Measurements from ENCODE around the gene FKRP.
A peak's percentile ranks its signal among the peaks of the same experiment; 100 is the strongest.
"Not testable (repeated sequence)": the region's sequence is repeated elsewhere in the genome, so short reads cannot be mapped to it uniquely, and the experiment has no call there.

FKRP gene

DNA sequence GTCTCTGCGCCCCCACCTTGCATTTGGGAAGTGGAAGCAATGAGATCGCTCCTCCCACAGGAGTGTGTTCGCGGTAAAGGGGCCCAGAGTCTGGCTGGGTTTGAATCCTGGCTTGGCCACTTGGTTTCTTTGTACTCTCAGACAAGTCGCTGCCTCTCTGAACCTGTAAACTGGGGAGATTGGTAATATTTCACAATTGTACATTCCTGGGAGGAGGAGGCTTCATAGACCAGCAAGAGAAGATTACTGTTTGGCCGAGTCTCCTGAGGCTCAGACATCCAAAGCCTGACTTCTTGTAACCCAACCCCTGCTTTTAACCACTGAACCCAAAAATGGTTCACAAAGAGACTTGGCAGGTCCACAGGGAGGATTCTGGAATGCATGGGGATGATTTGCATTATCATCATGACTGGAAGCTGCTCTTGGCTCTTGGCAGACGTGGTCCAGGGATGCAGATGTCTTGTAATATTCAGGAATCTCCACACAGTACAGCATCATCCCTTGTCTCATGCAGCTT, 14.0 kb downstream of the FKRP start:
- no peak for DNase-seq

DNA sequence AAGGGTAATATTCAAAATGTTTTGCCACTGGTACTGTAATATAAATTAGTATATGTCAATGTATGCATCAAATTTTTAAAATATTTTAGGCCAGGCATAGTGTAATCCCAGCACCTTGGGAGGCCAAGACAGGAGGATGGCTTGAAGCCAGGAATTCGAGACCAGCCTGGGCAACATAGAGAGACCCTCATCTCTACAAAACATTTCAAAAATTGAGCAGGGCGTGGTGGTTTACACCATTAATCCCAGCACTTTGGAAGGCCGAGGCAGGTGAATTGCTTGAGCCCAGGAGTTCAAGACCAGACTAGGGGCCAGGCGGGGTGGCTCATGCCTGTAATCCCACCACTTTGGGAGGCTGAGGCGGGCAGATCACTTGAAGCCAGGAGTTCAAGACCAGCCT, 14.5 kb downstream of the FKRP start:
- DNase-seq, result no peak

DNA sequence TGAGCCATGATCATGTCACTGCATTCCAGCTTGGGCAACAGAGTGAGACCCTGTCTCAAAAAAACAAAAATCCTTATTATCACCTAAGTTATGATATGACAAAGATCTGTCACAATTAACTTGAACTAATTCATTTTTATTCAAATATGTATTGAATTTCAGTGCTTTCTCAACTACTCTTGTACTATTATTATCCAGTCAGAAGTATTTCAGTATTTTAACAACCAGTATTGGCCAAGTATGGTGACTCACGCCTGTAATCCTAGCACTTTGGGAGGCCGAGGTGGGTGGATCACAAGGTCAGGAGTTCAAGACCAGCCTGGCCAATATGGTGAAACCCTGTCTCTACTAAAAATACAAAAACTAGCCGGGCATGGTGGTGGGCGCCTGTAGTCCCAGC, 15.0 kb downstream of the FKRP start:
- not testable (repeated sequence) for DNase-seq

DNA sequence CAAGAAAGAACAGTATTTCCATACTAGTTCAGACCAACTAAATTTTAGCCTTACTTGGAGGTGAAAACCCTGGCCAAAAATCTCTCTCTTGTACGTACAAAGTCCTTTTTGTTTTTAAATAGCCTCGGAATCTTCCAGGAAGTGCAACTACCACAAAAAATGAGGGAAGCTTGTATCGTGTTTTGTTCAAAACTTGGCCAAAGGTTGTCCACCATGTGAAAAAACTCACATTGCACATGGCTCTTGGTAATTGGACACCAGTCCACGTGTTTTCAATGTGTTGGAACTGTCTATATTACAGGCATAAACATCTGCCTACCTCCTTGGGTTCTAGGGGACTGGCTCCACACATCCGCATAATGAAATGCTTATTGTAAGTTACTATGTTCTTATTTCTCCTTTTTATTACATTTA, 15.6 kb downstream of the FKRP start:
- DNase-seq, result no peak

DNA sequence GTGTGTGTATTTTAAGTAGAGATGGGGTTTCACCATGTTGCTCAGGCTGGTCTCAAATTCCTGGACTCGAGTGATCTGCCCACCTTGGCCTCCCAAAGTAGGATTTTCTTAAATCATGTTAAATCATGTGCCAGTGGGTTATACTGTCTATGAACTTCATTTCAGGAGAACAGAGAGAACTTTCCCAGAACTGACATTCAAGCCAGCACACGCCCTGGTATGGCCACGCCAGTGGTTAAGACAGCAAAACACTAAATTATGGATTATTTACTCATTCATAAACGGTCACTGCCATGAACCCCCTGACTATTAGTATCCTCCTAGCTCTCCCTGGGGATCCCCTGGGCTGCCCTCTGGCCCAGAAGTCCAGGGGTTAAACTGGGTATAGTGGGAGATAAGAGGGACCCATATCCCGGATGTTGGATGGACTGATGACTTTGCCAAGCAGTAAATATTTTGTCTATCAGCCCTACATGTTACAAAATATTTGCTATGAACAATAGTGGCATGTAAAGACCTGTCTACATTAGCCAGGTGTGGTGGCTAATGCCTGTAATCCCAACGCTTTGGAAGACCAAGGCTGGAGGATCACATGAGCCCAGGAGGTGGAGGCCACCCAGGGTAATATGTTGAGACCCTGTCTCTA, 16.5 kb downstream of the FKRP start:
- DNase-seq, result no peak

DNA sequence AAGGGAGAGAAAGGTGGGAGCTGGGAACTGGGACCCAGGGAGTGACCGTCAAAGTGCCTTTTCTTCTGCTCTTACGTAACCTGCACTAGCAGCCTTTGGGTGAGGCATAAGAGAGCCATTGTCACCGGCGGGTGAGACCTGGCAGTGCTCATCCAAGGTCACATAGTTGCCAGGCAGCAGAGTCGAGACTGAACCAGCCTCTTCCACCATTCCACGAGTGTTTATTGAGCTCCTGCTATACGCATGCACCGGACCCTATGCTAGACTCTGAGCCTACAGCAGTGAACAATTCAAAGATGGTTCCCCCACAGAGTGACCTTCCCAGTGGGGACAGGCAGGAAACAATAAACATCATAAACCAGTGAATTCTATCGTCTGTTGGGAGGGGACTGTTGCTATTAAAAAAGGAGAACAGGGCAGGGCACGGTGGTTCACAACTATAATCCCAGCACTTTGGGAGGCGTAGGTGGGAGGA, 19.0 kb downstream of the FKRP start:
- no peak for DNase-seq

DNA sequence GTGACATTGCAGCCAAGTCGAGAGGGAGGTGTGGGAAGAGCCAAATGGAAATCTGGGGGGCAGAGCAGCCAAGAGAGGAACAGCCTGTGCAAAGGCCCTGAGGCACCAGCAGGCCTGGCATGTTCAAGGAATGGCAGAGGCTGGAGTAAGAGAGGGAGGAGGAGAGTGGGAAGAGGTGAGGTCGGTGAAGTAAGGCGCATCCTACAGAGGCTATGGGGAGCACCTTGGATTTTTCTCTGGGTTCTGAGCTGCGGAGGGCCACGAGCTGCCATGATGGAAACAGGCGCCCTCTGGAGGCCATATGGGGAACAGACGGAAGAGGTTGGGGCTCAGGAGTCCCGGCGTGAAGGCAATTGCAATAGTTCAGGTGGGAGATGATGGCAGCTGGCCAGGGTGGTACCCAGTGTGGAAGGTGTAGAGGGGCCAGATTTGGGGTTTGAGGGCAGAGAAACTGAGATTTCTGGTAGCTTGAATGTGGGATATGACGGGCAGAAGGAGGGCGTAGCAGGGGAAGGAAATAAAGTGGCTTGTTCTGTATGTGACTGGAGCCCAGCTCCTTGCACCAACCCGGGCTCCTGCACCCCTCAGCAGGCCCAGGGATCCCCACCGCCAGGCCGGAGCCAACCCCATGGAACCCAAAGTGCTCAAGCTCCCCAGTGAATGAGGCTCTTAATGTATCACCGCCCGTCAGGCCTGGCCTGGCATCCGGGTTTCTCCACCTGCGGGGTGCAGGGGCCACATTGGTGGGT, 20.9 kb downstream of the FKRP start:
- peak; percentile 63 to 71 for DNase-seq

- not testable (repeated sequence) for DNase-seq
These were observed 22.9 kb downstream of the FKRP start for GRCh38 chr19:46768746-46769145.

GRCh38 chr19:46772170-46773017, 26.5 kb downstream of the FKRP start:
- DNase-seq, result no peak

GRCh38 chr19:46773018-46773399, 27.2 kb downstream of the FKRP start:
- no peak for DNase-seq

GRCh38 chr19:46775642-46776258, 29.9 kb downstream of the FKRP start:
- DNase-seq, result no peak

- DNase-seq, result no peak
These were observed 31.4 kb downstream of the FKRP start for GRCh38 chr19:46776927-46777911.

GRCh38 chr19:46777956-46778645, 32.2 kb downstream of the FKRP start:
- not testable (repeated sequence) for DNase-seq

GRCh38 chr19:46782355-46783019, 36.6 kb downstream of the FKRP start:
- no peak for DNase-seq

DNA sequence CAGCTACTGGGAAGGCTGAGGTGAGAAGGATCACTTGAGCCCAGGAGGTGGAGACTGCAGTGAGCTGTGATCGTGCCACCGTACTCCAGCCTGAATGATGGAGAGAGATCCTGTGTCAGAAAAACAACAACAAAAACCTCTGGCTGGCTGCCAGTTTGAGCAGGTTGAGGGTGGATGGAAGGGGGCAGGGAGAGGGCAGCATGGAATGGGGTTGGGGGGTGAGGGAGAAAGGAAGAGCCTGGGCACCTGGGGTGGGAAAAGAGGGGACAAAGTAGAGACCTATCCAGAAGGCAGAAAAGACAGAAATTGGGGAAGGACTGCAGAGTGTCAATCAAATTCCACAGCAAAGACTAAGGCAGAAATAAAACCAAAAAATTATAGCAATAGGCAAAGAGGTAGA, 37.8 kb downstream of the FKRP start:
- DNase-seq, result no peak

DNA sequence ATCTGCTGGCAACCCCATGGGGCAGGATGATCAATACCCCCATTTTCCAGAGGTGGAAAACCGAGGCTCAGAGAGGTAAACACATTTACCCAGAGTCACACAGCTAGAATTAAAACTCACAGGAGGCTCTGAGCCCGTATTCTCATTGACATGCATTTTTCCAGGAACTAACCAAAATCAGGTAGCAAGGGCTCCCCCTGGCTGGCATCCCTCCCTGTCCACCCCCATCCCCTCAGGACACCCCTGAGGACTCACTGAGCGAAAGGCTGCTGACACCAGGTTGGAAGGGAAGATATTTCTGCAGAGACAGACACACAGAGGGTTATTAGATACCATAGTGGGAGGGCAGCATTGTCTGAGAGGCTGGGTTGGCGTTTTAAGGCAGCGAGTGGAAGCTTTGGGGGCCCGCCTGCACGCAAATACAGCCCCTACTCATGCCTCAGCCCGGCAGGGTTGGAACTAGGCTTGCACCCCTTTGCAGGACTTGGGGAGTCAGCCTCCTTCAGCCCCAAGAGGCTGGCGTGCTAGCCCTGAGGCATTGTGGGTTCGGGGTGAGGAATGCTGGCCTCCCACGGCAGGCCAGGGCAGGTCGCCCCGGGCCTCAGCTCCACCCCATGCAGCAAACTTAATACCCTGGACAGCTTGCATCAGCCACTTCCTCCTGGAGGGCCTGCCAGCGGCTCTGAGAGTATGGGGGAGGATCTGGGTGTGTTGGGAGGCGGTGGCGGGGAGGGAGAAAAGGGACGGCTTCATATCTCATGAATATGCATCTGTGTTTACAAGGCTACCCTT, 38.6 kb downstream of the FKRP start:
- peak; percentile 44 to 58 for DNase-seq

DNA sequence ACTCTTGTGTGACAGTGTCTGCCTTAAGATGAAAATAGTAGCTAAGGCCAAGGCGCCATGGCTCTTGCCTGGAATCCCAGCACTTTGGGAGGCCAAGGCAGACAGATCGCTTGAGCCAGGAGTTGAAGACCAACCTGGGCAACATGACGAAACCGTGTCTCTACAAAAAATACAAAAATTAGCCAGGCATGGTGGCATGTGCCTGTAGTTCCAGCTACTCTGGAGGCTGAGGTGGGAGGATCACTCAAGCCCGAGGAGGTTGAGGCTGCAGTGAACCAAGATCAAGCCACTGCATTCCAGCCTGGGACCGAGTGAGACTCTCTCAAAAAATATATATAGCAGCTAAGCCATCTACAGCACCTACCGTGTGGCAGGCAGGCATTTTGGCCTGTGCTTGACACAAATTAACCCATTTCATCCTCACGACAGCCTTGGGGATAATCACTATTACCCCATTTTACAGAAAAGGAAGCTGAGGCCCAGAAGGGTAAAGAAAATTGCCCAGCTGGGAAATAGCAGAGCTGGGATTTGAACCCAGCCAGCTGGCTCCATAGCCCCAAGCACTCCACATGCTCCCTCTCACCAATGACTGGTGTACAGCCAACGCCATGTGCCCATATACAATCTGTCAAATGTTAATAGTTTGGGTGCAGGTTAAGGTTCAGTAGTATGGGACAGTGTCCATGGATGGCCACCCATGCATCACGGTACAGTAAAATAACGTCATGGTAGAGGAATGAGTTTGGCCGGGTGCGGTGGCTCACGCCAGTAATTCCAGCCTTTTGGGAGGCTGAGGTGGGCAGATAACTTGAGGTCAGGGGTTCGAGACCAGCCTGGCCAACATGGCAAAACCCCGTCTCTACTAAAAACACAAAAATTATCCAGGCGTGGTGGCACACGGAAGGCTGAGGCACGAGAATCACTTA, 39.5 kb downstream of the FKRP start:
- no peak for DNase-seq

DNA sequence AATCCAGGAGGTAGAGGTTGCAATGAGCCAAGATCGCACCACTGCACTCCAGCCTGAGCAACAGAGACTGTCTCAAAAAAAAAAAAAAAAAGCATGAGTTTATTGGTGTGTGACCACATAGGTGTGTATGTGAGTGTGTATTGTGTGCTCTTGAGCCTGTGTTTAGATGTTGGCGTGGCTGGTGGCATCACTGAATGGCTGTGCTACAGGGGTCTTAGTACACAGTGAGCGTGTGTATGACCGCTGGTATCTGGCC, 40.1 kb downstream of the FKRP start:
- DNase-seq, result no peak
